OCI-LY7 (cell line): ENCODE results near the gene KCNJ9.
"Not testable (repeated sequence)": the region's sequence is repeated elsewhere in the genome, so short reads cannot be mapped to it uniquely, and the experiment has no call there.

Source experiments
- CTCF ChIP-seq: fragments of 200-600 bp; sonication (generic); conservative IDR thresholded peaks from 2 replicates; pipeline ENCODE4 v1.5.1; 2014; ENCODE audit warnings: mild to moderate bottlenecking, antibody characterized with exemption, low read length, moderate library complexity, mixed read lengths
- EZH2phosphoT487 ChIP-seq: fragments of 200-600 bp; sonication (generic); IDR thresholded peaks from 2 replicates; pipeline ENCODE4 v1.6.1; 2018; ENCODE audit warnings: low read depth, borderline replicate concordance, mild to moderate bottlenecking, mixed run types, antibody characterized with exemption, low read length, moderate library complexity, mixed read lengths

- TF ChIP-seq CTCF, EZH2phosphoT487: not testable (repeated sequence)
These were observed 30.1 kb downstream of the KCNJ9 start for GRCh38 chr1:160111462-160111861.
